Activated CD4-positive, CD25-positive, alpha-beta regulatory T cell (primary cell): ENCODE measurements around the gene RNPS1.

ENCODE experiments used
- DNase-seq, 4 experiments: peaks; one replicate each; lab custom pipeline; 2025; lab: John Stamatoyannopoulos, UW

RNPS1 gene

GRCh38 chr16:2267913-2268666 is at the start of gene RNPS1:
Gene RNPS1, minus strand, starts transcription at chr16:2268126. Its CDS starts 3,483 bp downstream, at chr16:2264643.
- peak; percentile 91 to 94 (median 92) for DNase-seq

GRCh38 chr16:2317231-2318020 is 49.5 kb upstream of the RNPS1 start:
- no peak for DNase-seq

- DNase-seq, result no peak
Measured at GRCh38 chr16:2308089-2308962, 40.4 kb upstream of the RNPS1 start.

GRCh38 chr16:2299915-2300192 is 31.9 kb upstream of the RNPS1 start:
- DNase-seq, result no peak

GRCh38 chr16:2299121-2299914 is 31.4 kb upstream of the RNPS1 start:
- DNase-seq, result no peak

GRCh38 chr16:2298621-2299020 is 30.7 kb upstream of the RNPS1 start:
- DNase-seq, result no peak

GRCh38 chr16:2297506-2297860 is 29.6 kb upstream of the RNPS1 start:
- DNase-seq, result no peak

GRCh38 chr16:2296661-2297505 is 29.0 kb upstream of the RNPS1 start:
- DNase-seq, result no peak

GRCh38 chr16:2295056-2295798 is 27.3 kb upstream of the RNPS1 start:
- DNase-seq, result no peak

- no peak for DNase-seq
Measured at GRCh38 chr16:2292221-2292620, 24.3 kb upstream of the RNPS1 start.

- no peak for DNase-seq
Measured at GRCh38 chr16:2289282-2289681, 21.4 kb upstream of the RNPS1 start.

GRCh38 chr16:2288726-2289125 is 20.8 kb upstream of the RNPS1 start:
- no peak for DNase-seq

GRCh38 chr16:2287916-2288547 is 20.1 kb upstream of the RNPS1 start:
- DNase-seq, result no peak

GRCh38 chr16:2286550-2286949 is 18.6 kb upstream of the RNPS1 start:
- no peak for DNase-seq

GRCh38 chr16:2285731-2286191 is 17.8 kb upstream of the RNPS1 start:
- DNase-seq, result no peak

- DNase-seq, result no peak
Measured at GRCh38 chr16:2284797-2285576, 17.1 kb upstream of the RNPS1 start.

GRCh38 chr16:2284001-2284770 is 16.3 kb upstream of the RNPS1 start:
- no peak for DNase-seq
